H9 (cell line): ENCODE results near the gene NFILZ. TPM values are rescaled to one million over a fixed set of nuclear protein-coding genes. Genes with fewer than 3 reads are reported as not detected.

ENCODE experiments used
- DNase-seq: peaks from one replicate; pipeline ENCODE4 v3.0.0-alpha.2; 2017
- H2AFZ ChIP-seq: one replicate; pipeline ENCODE4 v1.6.1; 2013; ENCODE audit warnings: mild to moderate bottlenecking, low read length, control low read depth, moderate library complexity
- H2AK5ac ChIP-seq: 2 replicates; pipeline ENCODE4 v1.6.1; 2013; ENCODE audit warnings: low read length, control low read depth, mixed read lengths; ENCODE audit not compliant: insufficient read length
- H2BK120ac ChIP-seq: one replicate; pipeline ENCODE4 v1.6.1; 2013; ENCODE audit warnings: low read depth, mild to moderate bottlenecking, low read length, control low read depth, inconsistent platforms; ENCODE audit not compliant: poor library complexity, severe bottlenecking
- H2BK12ac ChIP-seq: 2 replicates; pipeline ENCODE4 v1.6.1; 2013; ENCODE audit warnings: low read length, control low read depth, mixed read lengths, low read depth; ENCODE audit not compliant: insufficient read length
- H2BK15ac ChIP-seq: 2 replicates; pipeline ENCODE4 v1.6.1; 2013; ENCODE audit warnings: low read depth, low read length, control low read depth
- H2BK20ac ChIP-seq: one replicate; pipeline ENCODE4 v1.6.1; 2013; ENCODE audit warnings: low read depth, mild to moderate bottlenecking, low read length, control low read depth, inconsistent platforms; ENCODE audit not compliant: poor library complexity, severe bottlenecking
- H2BK5ac ChIP-seq: 2 replicates; pipeline ENCODE4 v1.6.1; 2013; ENCODE audit warnings: low read length, control low read depth, mixed read lengths; ENCODE audit not compliant: insufficient read length
- H3K14ac ChIP-seq: 2 replicates; pipeline ENCODE4 v1.6.1; 2013; ENCODE audit warnings: low read length, control low read depth; ENCODE audit not compliant: insufficient read depth
- H3K18ac ChIP-seq: 2 replicates; pipeline ENCODE4 v1.6.1; 2013; ENCODE audit warnings: low read depth, mild to moderate bottlenecking, mixed read lengths, low read length, control low read depth; ENCODE audit not compliant: insufficient read length
- H3K23ac ChIP-seq: 2 replicates; pipeline ENCODE4 v1.6.1; 2013; ENCODE audit warnings: low read length, control low read depth, mixed read lengths, low read depth; ENCODE audit not compliant: insufficient read length
- H3K23me2 ChIP-seq: 2 replicates; pipeline ENCODE4 v1.6.1; 2013; ENCODE audit warnings: low read depth, mild to moderate bottlenecking, mixed read lengths, low read length, control low read depth; ENCODE audit not compliant: insufficient read length, poor library complexity, severe bottlenecking
- H3K27ac ChIP-seq: 2 replicates; pipeline ENCODE4 v1.5.1; 2013; ENCODE audit warnings: low read length, control low read depth, mixed read lengths, low read depth; ENCODE audit not compliant: insufficient read length
- H3K27me3 ChIP-seq: 2 replicates; pipeline ENCODE4 v1.6.1; 2013; ENCODE audit warnings: low read length, control low read depth, inconsistent platforms; ENCODE audit not compliant: insufficient read depth
- H3K4ac ChIP-seq: 2 replicates; pipeline ENCODE4 v1.6.1; 2013; ENCODE audit warnings: low read depth, mild to moderate bottlenecking, control low read depth, inconsistent platforms, low read length, moderate library complexity
- H3K4me1 ChIP-seq: 2 replicates; pipeline ENCODE4 v1.6.1; 2013; ENCODE audit warnings: low read length, control low read depth, inconsistent platforms; ENCODE audit not compliant: insufficient read depth
- H3K4me2 ChIP-seq: 2 replicates; pipeline ENCODE4 v1.6.1; 2013; ENCODE audit warnings: low read length, control low read depth, mixed read lengths; ENCODE audit not compliant: insufficient read length, insufficient read depth
- H3K56ac ChIP-seq: 2 replicates; pipeline ENCODE4 v1.6.1; 2013; ENCODE audit warnings: low read depth, mild to moderate bottlenecking, mixed read lengths, low read length, control low read depth; ENCODE audit not compliant: insufficient read length
- H3K79me1 ChIP-seq: 2 replicates; pipeline ENCODE4 v1.6.1; 2013; ENCODE audit warnings: low read depth, mild to moderate bottlenecking, moderate library complexity, low read length, control low read depth, inconsistent platforms; ENCODE audit not compliant: insufficient read depth, poor library complexity, severe bottlenecking
- H3K79me2 ChIP-seq: 2 replicates; pipeline ENCODE4 v1.6.1; 2013; ENCODE audit warnings: low read length, control low read depth, inconsistent platforms; ENCODE audit not compliant: insufficient read depth
- H3K9ac ChIP-seq: 2 replicates; pipeline ENCODE4 v1.6.1; 2013; ENCODE audit warnings: low read length, control low read depth, mixed read lengths; ENCODE audit not compliant: insufficient read length; ENCODE audit errors: extremely low read depth
- H3K9me3 ChIP-seq: one replicate; pipeline ENCODE4 v1.6.1; 2013; ENCODE audit warnings: low read depth, low read length, inconsistent platforms; ENCODE audit not compliant: control insufficient read depth
- H3T11ph ChIP-seq: one replicate; pipeline ENCODE4 v1.6.1; 2013; ENCODE audit warnings: mild to moderate bottlenecking, low read length, control low read depth, inconsistent platforms
- H4K20me1 ChIP-seq: one replicate; pipeline ENCODE4 v1.6.1; 2013; ENCODE audit not compliant: control insufficient read depth, insufficient read length, insufficient read depth
- H4K5ac ChIP-seq: 2 replicates; pipeline ENCODE4 v1.6.1; 2013; ENCODE audit warnings: low read depth, mild to moderate bottlenecking, mixed read lengths, low read length, control low read depth; ENCODE audit not compliant: insufficient read length
- H4K8ac ChIP-seq: replicated peaks from 2 replicates; pipeline ENCODE4 v1.6.1; 2013; ENCODE audit warnings: low read length, control low read depth, mixed read lengths, low read depth; ENCODE audit not compliant: insufficient read length
- H4K91ac ChIP-seq: 2 replicates; pipeline ENCODE4 v1.6.1; 2013; ENCODE audit warnings: low read depth, mild to moderate bottlenecking, moderate library complexity, mixed read lengths, low read length, control low read depth; ENCODE audit not compliant: insufficient read length
- H3K27ac Mint-ChIP-seq, 3 experiments: 2 replicates in 2 of 3; 3 replicates in 1 of 3; pipeline ENCODE4 v1.8.0; 2020 to 2021; ENCODE audit warnings: mixed read lengths in 3 of 3, mild to moderate bottlenecking in 1 of 3, moderate library complexity in 1 of 3
- H3K27me3 Mint-ChIP-seq: 2 replicates; pipeline ENCODE4 v1.8.0; 2021; ENCODE audit warnings: low read depth, mild to moderate bottlenecking, moderate library complexity, mixed read lengths
- H3K36me3 Mint-ChIP-seq, 3 experiments: 2 replicates in 2 of 3; 3 replicates in 1 of 3; pipeline ENCODE4 v1.8.0; 2020 to 2021; ENCODE audit warnings: low read depth in 3 of 3, mixed read lengths in 3 of 3; ENCODE audit not compliant: insufficient read depth in 1 of 3
- H3K4me1 Mint-ChIP-seq, 2 experiments: 2 replicates each; pipeline ENCODE4 v1.8.0; 2020; ENCODE audit warnings: mixed read lengths in 2 of 2
- H3K4me3 Mint-ChIP-seq, 2 experiments: 2 replicates in 1 of 2; 3 replicates in 1 of 2; pipeline ENCODE4 v1.8.0; 2020 to 2021; ENCODE audit warnings: mild to moderate bottlenecking in 2 of 2, mixed read lengths in 2 of 2, moderate library complexity in 1 of 2
- H3K9me3 Mint-ChIP-seq, 2 experiments: 2 replicates in 1 of 2; 3 replicates in 1 of 2; pipeline ENCODE4 v1.8.0; 2020; ENCODE audit warnings: mild to moderate bottlenecking in 2 of 2, mixed read lengths in 2 of 2, moderate library complexity in 1 of 2
- CTCF ChIP-seq: fragments of 200-600 bp; sonication (generic); conservative IDR thresholded peaks from 3 replicates; pipeline ENCODE4 v1.8.0; 2021; ENCODE audit warnings: antibody characterized with exemption, mild to moderate bottlenecking
- WGBS: extraction: QIAGEN DNeasy Blood & Tissue Kit; methylation state at CpG from one replicate; pipeline ENCODE4 v1.1.7; 2013; ENCODE audit warnings: missing lambda C conversion rate, low lambda C conversion rate, mixed read lengths; ENCODE audit not compliant: insufficient read length; ENCODE audit errors: extremely low coverage; 5-methylcytosine and 5-hydroxymethylcytosine counted together
- total RNA-seq: library from RNA; stranded (reverse); gene quantifications from 2 replicates; pipeline ENCODE4 v1.2.1, GENCODE V29; 2021

NFILZ gene
- total RNA-seq, 1 experiment from 2014 or later: not detected

GRCh38 chr19:8580710-8581281 is 49.6 kb upstream of the NFILZ start:
- Mint-ChIP-seq H3K9me3 (no peaks in the 10 kb centered on the region), H3K4me3 (no peak overlapping the region)
- no peak overlapping the region for H4K8ac ChIP-seq

More at GRCh38 chr19:8580710-8581281, 49.6 kb upstream of the NFILZ start:
- Histone ChIP-seq H3K27ac (no peak overlapping the region), H2AK5ac (no peak overlapping the region), H3K23ac (no peak overlapping the region), H3K79me1 (no peaks in the 10 kb centered on the region), H3T11ph (no peak overlapping the region), H2BK120ac (no peak overlapping the region), H4K91ac (no peak overlapping the region), H3K9me3 (no peaks in the 10 kb centered on the region), H3K56ac (no peak overlapping the region), H3K14ac (no peak overlapping the region), H3K4me2 (no peak overlapping the region), H3K18ac (no peak overlapping the region), H4K5ac (no peak overlapping the region), H3K4me1 (no peaks in the 10 kb centered on the region; the same call in 1 of the 2 replicates), H2BK5ac (no peak overlapping the region), H2BK20ac (no peak overlapping the region), H4K20me1 (no peaks in the 10 kb centered on the region), H2AFZ (no peak overlapping the region), H3K27me3 (no peaks in the 10 kb centered on the region), H3K23me2 (no peaks in the 10 kb centered on the region), H3K9ac (no peak overlapping the region), H3K79me2 (no peaks in the 10 kb centered on the region), H3K4ac (no peak overlapping the region), H2BK12ac (no peak overlapping the region), H2BK15ac (no peak overlapping the region)
- no peak overlapping the region for H3K27ac Mint-ChIP-seq
- peak; percentile 89 for DNase-seq
- H3K4me1 Mint-ChIP-seq: peaks cover 15 to 28% of the 10 kb centered on the region in 2 experiments
- H3K27me3 Mint-ChIP-seq: peaks cover 10% of the 10 kb centered on the region
- WGBS: no CpG with 5 or more reads among the region's 21 CpGs
- H3K36me3 Mint-ChIP-seq: no peaks in the 10 kb centered on the region
- TF ChIP-seq CTCF: peak; percentile 100
